Testis (tissue), 2 donors: ENCODE measurements around the gene VIL1.

Source experiments
- POLR2A ChIP-seq: fragments of 450-650 bp; IDR thresholded peaks from one replicate; pipeline ENCODE4 v1.6.1; 2017; ENCODE audit warnings: antibody characterized with exemption, mild to moderate bottlenecking, moderate library complexity
- TF ChIP-seq, protein P1 (sequence below), 3 experiments: fragments of 450-650 bp in 2 of 3; fragments of 200-600 bp in 1 of 3; sonication (generic) in 1 of 3; IDR thresholded peaks; one replicate each; pipeline ENCODE4 v1.5.1; 2016 to 2019; ENCODE audit warnings: antibody characterized with exemption in 3 of 3, mild to moderate bottlenecking in 2 of 3, moderate library complexity in 1 of 3

DNA sequence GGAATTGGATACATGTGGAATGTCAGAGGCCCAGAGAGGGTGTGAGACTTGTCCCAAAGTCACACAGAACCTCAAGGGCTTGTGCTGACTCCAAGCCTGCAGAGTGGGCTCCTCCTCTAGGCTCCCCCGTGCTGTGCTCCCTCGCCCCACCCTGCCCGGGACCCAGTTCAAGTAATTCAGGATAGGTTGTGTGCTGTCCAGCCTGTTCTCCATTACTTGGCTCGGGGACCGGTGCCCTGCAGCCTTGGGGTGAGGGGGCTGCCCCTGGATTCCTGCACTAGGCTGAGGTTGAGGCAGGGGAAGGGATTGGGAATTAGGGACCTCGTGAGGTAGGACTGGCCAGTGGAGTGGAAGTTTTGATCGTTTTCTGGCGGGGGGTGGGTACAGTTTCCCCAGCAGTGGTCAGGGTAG lies 16.4 kb upstream of the VIL1 start:
- TF ChIP-seq, protein P1, sequence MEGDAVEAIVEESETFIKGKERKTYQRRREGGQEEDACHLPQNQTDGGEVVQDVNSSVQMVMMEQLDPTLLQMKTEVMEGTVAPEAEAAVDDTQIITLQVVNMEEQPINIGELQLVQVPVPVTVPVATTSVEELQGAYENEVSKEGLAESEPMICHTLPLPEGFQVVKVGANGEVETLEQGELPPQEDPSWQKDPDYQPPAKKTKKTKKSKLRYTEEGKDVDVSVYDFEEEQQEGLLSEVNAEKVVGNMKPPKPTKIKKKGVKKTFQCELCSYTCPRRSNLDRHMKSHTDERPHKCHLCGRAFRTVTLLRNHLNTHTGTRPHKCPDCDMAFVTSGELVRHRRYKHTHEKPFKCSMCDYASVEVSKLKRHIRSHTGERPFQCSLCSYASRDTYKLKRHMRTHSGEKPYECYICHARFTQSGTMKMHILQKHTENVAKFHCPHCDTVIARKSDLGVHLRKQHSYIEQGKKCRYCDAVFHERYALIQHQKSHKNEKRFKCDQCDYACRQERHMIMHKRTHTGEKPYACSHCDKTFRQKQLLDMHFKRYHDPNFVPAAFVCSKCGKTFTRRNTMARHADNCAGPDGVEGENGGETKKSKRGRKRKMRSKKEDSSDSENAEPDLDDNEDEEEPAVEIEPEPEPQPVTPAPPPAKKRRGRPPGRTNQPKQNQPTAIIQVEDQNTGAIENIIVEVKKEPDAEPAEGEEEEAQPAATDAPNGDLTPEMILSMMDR (IDR thresholded peaks at IDR 0.05), result no peak
- no peak for TF ChIP-seq POLR2A
